Hematopoietic multipotent progenitor cell treated with erythropoietin and hydrocortisone succinate and interleukin-3 and kit ligand, for 15 days (in vitro differentiated cells): ENCODE data around the gene SYT11.
"Not testable (repeated sequence)": the region's sequence is repeated elsewhere in the genome, so short reads cannot be mapped to it uniquely, and the experiment has no call there.

Source experiments
- DNase-seq: peaks from one replicate; pipeline ENCODE4 v3.0.0-alpha.2; 2015; ENCODE audit warnings: low spot score

Gene SYT11, protein sequence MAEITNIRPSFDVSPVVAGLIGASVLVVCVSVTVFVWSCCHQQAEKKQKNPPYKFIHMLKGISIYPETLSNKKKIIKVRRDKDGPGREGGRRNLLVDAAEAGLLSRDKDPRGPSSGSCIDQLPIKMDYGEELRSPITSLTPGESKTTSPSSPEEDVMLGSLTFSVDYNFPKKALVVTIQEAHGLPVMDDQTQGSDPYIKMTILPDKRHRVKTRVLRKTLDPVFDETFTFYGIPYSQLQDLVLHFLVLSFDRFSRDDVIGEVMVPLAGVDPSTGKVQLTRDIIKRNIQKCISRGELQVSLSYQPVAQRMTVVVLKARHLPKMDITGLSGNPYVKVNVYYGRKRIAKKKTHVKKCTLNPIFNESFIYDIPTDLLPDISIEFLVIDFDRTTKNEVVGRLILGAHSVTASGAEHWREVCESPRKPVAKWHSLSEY

DNA sequence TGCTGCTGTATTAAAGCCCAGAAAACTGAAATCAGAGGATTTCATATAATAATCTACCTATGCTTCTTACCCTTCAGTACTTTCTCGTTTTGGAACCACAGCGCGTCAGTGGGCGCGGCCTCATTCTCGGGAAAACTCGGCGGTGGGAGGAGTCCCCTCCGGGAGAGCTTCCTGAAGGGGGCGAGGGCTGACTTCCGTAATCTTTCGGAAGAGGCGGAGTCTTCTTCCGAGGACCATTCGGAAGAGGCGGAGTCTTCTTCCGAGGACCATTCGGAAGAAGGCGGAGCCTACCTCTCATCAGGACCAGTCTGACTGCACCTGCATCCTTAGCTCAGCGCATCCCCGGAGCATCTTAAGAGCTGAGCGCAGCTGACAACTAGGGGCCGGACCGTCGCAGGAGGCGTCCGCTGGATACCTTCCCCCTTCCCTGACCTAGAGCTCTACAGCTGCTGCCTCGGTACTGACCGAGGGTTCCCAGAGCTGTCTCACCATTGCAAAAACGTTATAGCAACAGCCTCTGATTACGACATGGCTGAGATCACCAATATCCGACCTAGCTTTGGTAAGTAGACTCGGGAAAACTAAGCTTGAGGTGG is at the start of gene SYT11:
Gene SYT11 (plus strand): TSS at position 334 of the 596 bp plus-strand sequence. CDS start 195 bp downstream, at position 529.
- peak; percentile 99 for DNase-seq

GRCh38 chr1:155812878-155813277 is 46.5 kb upstream of the SYT11 start:
- DNase-seq: no peak

DNA sequence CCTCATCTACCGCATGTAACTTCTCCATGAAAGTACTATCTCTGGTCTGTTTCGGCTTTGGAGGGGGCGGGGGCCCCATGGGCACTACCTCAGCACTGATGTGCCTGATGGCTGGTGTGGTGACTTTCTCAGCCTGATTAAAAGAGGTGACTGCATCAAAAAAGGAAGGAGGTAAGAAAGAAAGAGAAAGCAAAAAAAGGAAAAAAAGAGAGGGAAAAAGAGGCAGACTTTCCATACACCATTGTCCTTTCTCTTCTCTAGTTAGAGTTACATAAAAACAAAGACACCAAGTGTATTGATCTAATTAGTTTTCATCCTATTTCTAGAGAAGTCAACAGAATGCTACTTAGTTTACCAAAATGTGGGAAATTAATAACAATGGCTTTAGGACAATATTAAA is 45.7 kb upstream of the SYT11 start:
- no peak for DNase-seq

GRCh38 chr1:155816351-155816750 is 43.0 kb upstream of the SYT11 start:
- no peak for DNase-seq

DNA sequence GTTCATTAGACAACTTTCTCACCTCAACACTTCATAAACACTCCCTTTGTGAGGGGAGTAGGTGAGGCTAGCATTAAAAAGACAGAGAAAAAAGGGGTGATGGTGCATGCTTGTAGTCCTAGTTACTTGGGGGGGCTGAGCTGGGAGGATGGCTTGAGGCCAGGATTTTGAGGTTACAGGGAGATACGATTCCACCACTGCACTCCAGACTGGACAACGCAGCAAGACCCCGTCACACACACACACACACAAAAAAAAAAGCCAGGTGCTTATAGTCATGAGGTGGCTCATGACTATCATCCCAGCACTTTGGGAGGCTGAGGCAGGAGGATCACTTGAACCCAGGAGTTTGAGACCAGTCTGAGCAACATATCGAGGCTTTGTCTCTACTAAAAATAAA is 31.9 kb upstream of the SYT11 start:
- no peak for DNase-seq

DNA sequence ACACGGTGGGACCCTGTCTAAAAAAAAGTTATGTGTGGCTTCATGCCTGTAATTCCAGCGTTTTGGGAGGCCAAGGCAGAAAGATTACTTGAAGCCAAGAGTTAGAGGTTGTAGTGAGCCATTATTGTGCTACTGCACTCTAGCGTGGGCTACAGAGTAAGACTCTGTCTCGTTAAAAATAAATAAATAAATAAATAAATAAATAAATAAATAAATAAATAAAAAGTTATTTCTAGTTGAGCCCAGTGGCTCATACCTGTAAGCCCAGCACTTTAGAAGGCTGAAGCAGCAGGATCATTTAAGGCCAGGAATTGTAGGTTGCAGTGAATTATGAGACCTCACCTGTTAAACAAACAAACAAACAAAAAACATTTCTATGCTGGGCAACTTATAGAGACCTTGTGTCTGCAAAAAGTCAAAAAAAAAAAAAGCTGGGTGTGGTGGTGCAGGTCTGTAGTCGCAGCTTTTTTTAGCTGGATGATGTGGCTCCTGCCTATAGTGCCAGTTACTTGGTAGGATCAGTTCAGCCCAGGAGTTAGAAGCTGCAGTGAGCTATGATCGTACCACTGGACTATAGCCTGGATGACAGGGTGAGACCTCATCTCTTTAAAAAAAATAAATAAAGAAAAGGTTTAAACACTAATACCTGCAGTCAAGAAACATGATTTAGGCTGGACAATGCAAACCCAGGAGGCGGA is 27.9 kb upstream of the SYT11 start:
- DNase-seq: no peak

GRCh38 chr1:155833665-155834295 is 25.6 kb upstream of the SYT11 start:
- no peak for DNase-seq

- DNase-seq: peak; percentile 58
Measured at GRCh38 chr1:155834296-155834926, 25.0 kb upstream of the SYT11 start.

DNA sequence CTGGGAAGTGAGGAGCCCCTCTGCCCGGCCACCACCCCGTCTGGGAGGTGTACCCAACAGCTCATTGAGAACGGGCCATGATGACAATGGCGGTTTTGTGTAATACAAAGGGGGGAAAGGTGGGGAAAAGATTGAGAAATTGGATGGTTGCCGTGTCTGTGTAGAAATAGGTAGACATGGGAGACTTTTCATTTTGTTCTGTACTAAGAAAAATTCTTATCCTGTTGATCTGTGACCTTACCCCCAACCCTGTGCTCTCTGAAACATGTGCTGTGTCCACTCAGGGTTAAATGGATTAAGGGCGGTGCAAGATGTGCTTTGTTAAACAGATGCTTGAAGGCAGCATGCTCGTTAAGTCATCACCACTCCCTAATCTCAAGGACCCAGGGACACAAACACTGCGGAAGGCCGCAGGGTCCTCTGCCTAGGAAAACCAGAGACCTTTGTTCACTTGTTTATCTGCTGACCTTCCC is 24.4 kb upstream of the SYT11 start:
- not testable (repeated sequence) for DNase-seq

DNA sequence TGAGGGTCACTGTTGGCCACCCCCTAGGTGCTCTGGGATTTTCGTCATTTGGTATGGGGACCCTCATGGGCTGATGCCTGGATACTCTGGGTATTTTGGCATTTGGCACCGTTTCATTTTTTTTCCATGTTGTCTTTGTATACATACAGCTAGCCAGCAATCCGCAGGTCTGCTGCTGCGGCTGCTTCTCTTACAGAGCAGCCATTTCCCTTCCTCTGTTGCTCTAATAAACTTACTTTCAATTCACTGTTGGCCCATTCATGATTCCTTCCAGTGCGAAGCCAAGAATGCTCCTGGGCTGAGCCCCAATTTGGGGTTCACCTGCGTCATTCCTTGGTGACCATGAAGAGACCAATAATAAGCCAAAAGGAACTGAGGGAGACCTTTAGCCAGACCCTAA is 23.8 kb upstream of the SYT11 start:
- DNase-seq: no peak

DNA sequence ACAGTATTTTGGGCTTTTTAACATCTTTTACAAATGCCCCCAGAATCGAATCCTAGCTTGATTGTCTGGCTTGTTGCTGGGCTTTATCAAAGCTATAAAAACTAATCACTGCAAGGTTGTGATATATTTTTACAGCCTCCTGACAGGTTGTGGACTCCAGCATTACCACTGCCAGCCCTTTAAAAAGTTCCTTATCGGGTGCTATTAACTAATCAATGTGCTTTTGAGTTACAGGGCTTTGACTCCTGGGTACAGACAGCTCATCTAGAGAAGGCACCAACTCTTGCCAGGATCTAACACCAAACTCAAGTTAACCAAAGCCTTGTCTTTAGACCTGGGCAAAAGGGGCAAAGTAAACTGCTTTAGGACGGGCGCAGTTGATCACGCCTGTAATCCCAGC is 19.0 kb upstream of the SYT11 start:
- no peak for DNase-seq

- no peak for DNase-seq
Measured at GRCh38 chr1:155844860-155845421, 14.4 kb upstream of the SYT11 start.

DNA sequence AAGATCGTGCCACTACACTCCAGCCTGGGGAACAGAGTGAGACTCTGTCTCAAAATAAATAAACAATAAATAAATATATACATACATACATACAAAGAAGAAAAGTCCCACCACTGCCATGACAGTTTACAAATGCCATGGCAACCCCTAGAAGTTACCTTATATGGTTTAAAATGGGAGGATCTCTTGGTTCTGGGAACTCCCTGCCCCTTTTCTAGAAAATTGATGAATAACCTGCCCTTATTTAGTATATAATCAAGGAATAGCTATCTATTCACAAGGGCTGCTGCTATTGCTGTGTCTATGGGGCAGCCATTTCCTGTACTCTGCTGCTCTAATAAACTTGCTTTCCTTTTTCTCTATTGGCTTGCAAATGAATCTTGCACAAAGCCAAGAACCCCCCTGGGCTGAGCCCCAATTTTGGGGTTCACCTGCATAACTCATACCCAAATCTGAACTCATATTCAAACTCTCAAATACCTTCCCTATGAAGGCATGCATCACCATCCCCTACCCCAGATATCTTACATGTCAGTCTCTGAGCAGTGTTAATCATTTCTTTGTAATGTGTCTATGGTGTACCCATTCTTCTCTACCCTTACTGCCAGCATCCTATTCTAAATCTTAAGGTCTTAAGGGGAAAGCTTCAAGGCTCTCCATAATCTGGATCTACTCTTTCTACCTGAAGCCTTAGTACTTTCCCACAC is 11.4 kb upstream of the SYT11 start:
- peak; percentile 78 for DNase-seq

DNA sequence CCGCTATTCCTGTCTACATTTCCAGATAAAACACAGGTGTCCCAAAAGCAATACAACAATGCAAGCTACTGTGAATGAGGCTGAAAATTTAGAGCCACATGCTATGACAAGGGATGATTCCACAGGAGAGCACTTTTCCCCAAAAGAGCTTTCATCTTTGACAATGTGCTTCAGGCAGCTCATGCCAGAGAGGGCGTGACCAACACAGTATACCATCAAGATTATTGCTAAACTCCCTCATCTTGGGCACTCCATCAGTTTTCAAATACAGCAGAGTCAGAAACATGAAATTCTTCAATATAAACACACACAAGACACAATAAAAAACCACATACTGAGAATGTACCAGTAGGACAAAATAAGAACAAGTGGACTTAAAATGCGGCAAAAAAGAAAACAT is 9.0 kb upstream of the SYT11 start:
- no peak for DNase-seq

- DNase-seq: no peak
Measured at GRCh38 chr1:155856257-155856974, 3.0 kb upstream of the SYT11 start.

DNA sequence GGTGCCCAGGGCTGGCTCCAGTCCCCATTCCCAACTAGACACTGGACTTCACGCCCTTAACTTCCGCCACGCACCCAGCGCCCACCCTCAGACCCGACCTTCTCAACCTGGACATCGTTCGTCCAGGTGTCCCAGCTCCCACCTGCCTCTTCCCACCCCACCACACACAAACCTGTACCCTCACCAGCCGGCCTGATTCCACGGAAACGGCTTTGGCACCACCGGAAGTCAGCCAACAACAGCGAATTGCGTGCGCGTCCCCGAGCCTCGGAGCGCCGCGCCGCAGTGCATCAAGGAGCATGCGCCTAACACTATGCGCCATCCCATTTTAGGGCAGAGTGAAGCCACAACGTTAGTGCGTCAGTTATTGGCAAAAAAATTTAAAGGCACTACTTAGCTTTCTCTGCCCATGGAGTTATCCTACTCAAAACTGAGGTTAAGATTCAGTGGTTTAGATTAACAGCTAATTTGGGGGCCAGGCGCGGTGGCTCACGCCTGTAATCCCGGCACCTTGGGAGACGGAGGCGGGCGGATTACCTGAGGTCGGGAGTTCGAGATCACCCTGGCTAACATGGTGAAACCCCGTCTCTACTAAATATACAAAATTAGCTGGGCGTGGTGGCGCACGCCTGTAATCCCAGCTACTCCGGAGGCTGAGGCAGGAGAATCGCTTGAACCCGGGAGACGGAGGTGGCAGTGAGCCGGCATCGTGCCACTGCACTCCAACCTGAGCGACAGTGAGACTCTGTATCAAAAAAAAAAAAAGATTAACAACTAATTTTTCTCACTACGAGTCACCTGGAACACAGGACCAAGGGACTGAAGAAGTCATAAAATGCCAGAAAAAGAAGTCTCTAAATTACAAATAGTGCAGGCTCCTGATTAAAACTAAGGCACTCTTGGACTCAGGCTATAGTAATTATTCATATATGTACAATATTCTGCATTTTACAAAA is 2.1 kb upstream of the SYT11 start, which contains the start of gene GON4L:
Gene GON4L (minus strand): TSS at position 240 of the 956 bp plus-strand sequence. CDS start 3,434 bp downstream, outside the sequence.
- peak; percentile 95 for DNase-seq

DNA sequence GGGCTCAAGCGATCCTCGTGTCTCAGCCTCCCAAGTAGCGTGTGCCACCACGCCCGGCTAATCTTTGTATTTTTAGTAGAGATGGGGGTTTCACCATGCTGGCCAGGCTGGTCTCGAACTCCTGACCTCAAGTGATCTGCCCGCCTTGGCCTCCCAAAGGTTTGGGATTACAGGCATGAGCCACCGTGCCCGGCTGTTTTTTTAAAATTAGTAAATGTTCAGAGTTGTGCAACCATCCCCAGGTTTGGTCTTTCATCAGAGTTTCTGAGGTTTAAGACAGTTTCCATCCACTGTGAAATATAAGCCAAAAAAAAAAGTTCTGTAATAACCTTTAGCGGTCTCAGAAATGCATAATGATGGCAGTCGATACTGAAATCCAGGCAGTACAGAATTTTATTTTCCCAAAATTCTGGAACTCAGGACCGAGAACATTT is 550 bp upstream of the SYT11 start:
- no peak for DNase-seq
